ENCODE data around the gene CBFA2T2.

The CBFA2T2 gene

DNA sequence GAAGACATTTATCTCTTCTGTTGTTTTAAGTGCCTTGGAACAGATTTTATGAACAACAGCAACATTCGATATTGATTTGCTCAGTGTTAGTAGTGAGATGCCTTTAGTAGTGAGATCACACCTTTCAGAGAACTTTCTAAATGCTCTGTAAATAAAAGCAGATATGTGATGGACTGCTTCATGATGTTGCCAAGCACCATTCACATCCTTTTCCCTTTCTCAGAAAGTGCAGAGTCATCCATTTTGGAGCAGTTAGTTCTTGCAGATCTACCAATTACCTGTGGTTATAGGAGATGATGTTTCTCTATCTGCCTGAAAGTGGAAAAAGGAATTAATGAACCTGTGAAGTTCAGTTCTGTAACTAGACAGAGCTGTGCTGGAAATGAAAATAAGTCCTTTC is 27.0 kb downstream of the CBFA2T2 start:
- TF ChIP-seq, protein P1, sequence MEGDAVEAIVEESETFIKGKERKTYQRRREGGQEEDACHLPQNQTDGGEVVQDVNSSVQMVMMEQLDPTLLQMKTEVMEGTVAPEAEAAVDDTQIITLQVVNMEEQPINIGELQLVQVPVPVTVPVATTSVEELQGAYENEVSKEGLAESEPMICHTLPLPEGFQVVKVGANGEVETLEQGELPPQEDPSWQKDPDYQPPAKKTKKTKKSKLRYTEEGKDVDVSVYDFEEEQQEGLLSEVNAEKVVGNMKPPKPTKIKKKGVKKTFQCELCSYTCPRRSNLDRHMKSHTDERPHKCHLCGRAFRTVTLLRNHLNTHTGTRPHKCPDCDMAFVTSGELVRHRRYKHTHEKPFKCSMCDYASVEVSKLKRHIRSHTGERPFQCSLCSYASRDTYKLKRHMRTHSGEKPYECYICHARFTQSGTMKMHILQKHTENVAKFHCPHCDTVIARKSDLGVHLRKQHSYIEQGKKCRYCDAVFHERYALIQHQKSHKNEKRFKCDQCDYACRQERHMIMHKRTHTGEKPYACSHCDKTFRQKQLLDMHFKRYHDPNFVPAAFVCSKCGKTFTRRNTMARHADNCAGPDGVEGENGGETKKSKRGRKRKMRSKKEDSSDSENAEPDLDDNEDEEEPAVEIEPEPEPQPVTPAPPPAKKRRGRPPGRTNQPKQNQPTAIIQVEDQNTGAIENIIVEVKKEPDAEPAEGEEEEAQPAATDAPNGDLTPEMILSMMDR (conservative IDR thresholded peaks at IDR 0.05), result no peak
- TF ChIP-seq ZFX (IDR thresholded peaks at IDR 0.05), result no peak
- no peak overlapping the region for H3K27ac ChIP-seq

DNA sequence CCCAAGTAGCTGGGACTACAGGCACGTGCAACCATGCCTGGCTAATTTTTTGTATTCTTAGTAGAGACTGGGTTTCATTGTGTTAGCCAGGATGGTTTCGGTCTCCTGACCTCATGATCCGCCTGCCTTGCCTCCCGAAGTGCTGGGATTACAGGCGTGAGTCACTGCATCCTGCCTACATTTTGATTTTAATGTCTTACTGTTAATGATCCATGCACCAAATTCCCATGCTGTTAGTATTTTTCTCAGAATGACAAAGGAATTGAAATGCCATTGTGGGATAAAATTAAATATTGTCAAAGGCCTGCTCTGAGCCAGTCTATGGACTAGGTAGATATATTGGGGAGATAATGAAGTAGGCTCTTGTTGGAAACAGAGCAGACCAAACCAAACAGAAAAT is 28.2 kb downstream of the CBFA2T2 start:
- H3K27ac ChIP-seq, result peak overlapping the region; percentile 4; the same call in 1 of the 2 replicates

DNA sequence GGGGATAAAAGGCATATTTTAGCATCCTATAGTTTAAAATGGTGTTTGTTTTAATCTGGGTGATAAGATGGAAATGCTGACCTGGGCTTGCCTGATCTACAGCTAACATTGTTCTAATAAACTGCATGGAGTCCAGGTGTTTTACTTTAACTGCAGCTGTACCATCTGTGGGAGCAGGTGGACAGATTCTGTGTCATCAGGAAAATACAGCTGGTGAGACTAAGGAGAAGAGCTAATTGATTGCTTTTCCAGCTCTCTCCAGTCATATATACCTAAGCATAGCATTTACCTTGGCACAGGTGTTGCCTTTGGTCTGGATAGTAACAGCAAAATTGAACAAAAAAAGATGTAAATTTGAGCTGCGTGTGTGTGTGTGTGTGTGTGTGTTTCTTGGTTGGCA is 31.6 kb downstream of the CBFA2T2 start:
- H3K27ac ChIP-seq, result no peak overlapping the region
- TF ChIP-seq ZFX (IDR thresholded peaks at IDR 0.05), result no peak
- TF ChIP-seq, protein P1 (conservative IDR thresholded peaks at IDR 0.05), result no peak

More for the DNA sequence above, 28.2 kb downstream of the CBFA2T2 start:
- no peak for TF ChIP-seq ZFX (IDR thresholded peaks at IDR 0.05)
- TF ChIP-seq, protein P1 (conservative IDR thresholded peaks at IDR 0.05), result no peak

DNA sequence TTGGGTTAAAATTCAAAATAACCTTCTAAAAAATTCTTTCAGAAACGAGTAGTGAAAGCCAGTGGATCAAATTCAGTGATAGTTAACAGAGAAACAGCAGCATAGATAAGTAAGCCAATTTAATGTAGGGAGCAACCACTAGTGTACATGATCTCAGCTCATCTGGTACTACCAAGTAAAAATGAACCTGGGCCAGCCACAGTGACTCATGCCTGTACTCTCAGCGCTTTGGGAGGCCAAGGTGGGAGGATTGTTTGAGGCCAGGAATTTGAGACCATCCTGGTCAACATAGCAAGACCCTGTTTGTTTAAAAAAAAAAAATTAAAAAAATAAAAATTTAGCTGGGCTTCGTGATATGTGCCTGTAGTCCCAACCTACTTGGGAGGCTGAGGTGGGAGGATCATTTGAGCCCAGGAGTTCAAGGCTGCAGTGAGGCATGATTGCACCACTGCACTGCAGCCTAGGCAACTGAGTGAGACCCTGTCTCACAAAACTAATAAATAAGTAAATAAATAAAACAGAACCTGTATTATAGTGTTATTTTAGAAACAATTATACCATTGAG is 32.4 kb downstream of the CBFA2T2 start:
- H3K27ac ChIP-seq, result no peak overlapping the region
- no peak for TF ChIP-seq ZFX (IDR thresholded peaks at IDR 0.05)
- TF ChIP-seq, protein P1 (conservative IDR thresholded peaks at IDR 0.05), result no peak

DNA sequence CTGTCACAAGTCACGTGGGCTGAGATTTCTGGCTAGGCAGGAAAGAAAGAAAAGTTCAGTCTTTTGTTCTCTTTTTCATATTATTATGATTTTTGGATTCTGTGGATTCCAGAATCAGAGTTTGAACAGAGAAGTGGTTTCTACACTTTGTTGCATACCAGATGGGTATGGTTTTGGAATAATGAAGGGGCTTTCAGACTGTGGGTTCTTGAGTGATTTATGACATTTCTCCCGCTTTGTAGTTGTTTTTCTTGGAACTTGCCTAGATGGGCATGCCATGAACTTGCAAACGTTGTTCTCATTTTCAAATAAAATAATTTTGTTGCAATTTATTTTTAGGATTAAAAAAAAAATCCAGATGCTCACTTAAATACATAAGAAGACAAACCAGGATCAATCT is 34.4 kb downstream of the CBFA2T2 start:
- TF ChIP-seq, protein P1 (conservative IDR thresholded peaks at IDR 0.05), result no peak

DNA sequence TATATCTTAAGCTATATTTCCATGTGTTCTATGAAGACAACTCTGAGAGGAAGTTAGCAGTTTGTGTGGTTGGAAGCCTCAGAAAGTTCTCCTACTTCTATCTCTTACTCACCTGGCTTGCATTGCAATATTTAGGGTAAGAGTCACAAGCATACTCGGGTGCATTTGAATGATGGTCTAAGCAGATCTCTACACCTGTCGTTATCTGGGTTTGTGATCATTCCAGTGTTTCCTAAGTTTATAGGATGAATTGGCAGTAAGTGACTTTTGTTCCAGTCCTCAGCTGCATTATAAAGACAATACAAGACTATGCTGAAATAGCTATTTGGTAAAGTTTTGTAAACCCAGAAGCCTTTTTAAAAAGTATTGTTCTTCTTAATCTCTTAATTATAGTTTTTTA is 36.9 kb downstream of the CBFA2T2 start:
- no peak for TF ChIP-seq ZFX (IDR thresholded peaks at IDR 0.05)
- TF ChIP-seq, protein P1 (conservative IDR thresholded peaks at IDR 0.05), result no peak
- H3K27ac ChIP-seq, result no peak overlapping the region

More for the DNA sequence above, 34.4 kb downstream of the CBFA2T2 start:
- H3K27ac ChIP-seq, result no peak overlapping the region

DNA sequence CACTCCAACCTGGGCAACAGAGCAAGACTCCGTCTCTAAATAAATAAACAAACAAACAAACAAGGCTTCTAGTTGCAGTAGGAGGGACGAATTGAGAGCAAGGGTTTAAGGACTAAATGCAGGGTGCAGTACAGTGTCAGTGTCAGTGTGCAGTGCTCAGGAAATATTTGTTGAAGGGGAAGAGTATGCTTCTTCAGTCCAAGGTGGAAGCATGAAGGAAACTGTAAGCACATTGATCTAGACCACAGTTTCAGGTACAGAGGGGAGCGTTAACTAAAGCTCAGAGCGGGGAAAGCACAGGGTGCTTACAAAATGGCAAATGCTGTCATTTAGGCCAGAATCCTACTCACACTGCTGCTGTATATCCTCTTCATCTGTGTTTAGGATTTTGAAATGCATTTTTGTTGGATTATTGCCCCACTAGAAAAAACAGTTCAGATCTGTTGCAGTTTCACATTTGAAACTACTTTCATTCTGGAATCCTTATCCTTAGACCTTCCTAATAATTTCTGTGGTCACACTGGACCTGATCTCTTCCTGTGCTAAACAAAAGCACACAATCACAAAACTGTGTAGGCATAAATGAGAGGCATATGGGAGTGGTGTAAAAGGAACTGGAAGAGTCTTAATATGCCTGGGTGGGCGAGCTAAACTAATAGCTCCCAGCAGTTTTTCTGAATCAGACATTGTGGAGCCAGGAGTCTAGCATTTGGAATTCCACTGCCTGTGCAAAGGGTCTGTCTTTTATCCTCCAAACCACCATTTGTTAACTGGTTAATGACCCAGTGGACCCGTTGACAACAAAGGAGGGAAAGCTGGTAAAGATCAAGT is 41.4 kb downstream of the CBFA2T2 start:
- H3K27ac ChIP-seq, result no peak overlapping the region
- no peak for TF ChIP-seq ZFX (IDR thresholded peaks at IDR 0.05)
- TF ChIP-seq, protein P1 (conservative IDR thresholded peaks at IDR 0.05), result no peak
